ENCODE measurements around the gene CCDC178.

The CCDC178 gene

DNA sequence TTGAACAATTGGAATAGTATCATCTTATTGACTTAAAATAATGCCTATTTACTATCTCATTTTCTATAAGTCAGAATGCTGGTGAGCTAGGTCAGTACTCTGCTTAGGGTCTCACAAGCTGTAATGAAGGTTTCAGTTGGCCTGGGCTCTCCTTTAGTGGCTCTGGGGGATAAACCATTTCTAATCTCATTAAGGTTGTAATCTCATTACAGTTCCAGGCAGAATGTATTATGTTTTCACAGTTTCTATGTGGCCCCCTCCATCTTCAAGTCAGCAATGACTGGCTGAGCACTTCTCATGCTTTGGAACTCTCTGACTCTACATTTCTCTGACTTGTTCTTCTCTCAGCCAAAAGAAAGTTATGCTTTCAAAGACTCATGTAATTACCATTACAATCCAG is 163.1 kb downstream of the CCDC178 start:
- Histone ChIP-seq H3K36me3 (ENCODE audit: control insufficient read depth, insufficient read depth, low read length) (no peaks in the 10 kb centered on the region), H3K9me3 (ENCODE audit: control insufficient read depth, low read length) (no peaks in the 10 kb centered on the region), H3K4me1 (ENCODE audit: control insufficient read depth, insufficient read depth, low read length) (no peaks in the 10 kb centered on the region), H3K27me3 (ENCODE audit: control insufficient read depth, insufficient read depth, low read length) (no peaks in the 10 kb centered on the region), H3K9ac (ENCODE audit: low read length) (no peak overlapping the region), H3K4me3 (ENCODE audit: low read length) (no peak overlapping the region)

DNA sequence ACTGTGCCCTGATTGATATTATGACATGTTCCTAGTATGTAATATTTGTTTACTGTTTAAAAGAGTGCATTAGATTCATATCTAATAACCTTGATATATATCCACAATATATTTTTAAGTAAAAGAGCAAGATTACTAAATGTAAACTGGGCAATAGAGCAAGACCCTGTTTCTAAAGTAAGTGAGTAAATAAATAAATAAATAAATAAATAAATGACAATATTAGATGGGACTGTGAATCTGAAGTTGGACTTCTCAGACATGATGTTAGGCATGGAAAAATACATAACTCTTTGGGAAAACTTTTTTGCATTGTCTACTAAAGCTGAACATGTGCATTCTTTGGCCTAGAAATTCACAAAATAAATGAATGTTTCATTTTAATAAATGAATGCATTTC is 164.7 kb downstream of the CCDC178 start:
- no peak overlapping the region for H3K9ac ChIP-seq (ENCODE audit: low read length)
- no peaks in the 10 kb centered on the region for H3K27me3 ChIP-seq (ENCODE audit: control insufficient read depth, insufficient read depth, low read length)
- no peaks in the 10 kb centered on the region for H3K9me3 ChIP-seq (ENCODE audit: control insufficient read depth, low read length)
- H3K4me1 ChIP-seq (ENCODE audit: control insufficient read depth, insufficient read depth, low read length), result no peaks in the 10 kb centered on the region
- no peak overlapping the region for H3K4me3 ChIP-seq (ENCODE audit: low read length)
- no peaks in the 10 kb centered on the region for H3K36me3 ChIP-seq (ENCODE audit: control insufficient read depth, insufficient read depth, low read length)

DNA sequence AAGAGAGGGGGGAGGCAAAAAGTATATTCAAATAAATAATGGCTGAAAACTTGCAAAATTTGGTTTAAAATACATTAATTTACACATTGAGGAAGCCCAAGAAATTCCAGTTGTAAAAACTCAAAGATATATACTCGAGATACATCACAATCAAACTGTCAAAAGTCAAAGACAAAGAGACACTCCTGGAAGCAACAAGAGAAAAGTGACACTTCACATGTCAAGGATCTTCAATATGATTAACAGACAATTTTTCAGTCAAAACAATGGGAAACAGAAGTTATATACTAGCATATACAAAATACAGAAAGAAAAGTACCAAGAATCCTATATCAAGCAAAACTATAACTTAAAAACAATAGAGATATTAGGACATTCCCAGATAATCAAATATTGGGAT is 170.2 kb downstream of the CCDC178 start:
- Histone ChIP-seq H3K27me3 (ENCODE audit: control insufficient read depth, insufficient read depth, low read length) (no peaks in the 10 kb centered on the region), H3K4me1 (ENCODE audit: control insufficient read depth, insufficient read depth, low read length) (no peaks in the 10 kb centered on the region), H3K9me3 (ENCODE audit: control insufficient read depth, low read length) (no peaks in the 10 kb centered on the region), H3K4me3 (ENCODE audit: low read length) (no peak overlapping the region), H3K9ac (ENCODE audit: low read length) (no peak overlapping the region), H3K36me3 (ENCODE audit: control insufficient read depth, insufficient read depth, low read length) (no peaks in the 10 kb centered on the region)

DNA sequence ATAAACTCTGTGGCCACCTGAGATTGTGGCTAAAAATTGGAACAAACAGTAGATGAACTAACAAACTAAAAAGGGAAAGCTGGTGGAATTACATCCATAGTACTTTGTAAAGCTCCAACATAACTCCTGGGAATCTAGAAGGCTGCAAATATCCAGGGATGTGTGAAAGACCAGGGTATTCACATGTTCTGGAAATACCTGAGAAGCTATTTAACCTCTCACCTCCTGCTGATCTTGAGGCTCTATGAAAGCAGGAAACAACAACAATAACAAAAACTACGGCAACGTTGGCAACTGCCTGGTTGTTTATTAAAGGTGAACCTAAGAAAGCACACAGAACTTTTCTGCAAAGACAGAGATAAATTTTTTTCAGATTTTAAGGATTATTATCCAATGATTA is 171.3 kb downstream of the CCDC178 start:
- no peaks in the 10 kb centered on the region for H3K36me3 ChIP-seq (ENCODE audit: control insufficient read depth, insufficient read depth, low read length)
- H3K9ac ChIP-seq (ENCODE audit: low read length), result no peak overlapping the region
- no peaks in the 10 kb centered on the region for H3K9me3 ChIP-seq (ENCODE audit: control insufficient read depth, low read length)
- H3K27me3 ChIP-seq (ENCODE audit: control insufficient read depth, insufficient read depth, low read length), result no peaks in the 10 kb centered on the region
- H3K4me1 ChIP-seq (ENCODE audit: control insufficient read depth, insufficient read depth, low read length), result no peaks in the 10 kb centered on the region
- H3K4me3 ChIP-seq (ENCODE audit: low read length), result no peak overlapping the region

DNA sequence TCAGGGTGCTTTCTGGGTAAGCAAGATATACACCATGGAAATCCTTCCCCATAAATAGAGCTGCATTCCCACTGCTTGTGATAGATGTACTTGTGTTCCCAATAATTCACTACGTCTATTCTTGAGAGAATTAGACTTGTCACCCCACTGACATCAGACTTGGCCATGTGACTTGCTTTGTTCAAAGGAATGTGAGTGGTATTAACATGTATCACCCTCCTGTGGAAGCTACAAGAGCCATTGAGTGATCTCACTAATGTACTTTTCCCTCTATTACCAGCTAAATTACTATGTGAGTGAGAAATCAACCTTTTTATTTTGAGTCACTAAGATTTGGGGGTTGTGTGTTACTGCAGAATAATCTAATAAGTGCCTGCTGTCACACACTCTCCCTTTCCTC is 176.0 kb downstream of the CCDC178 start:
- H3K4me3 ChIP-seq (ENCODE audit: low read length), result no peak overlapping the region
- no peak overlapping the region for H3K9ac ChIP-seq (ENCODE audit: low read length)
- H3K9me3 ChIP-seq (ENCODE audit: control insufficient read depth, low read length), result no peaks in the 10 kb centered on the region
- no peaks in the 10 kb centered on the region for H3K4me1 ChIP-seq (ENCODE audit: control insufficient read depth, insufficient read depth, low read length)
- no peaks in the 10 kb centered on the region for H3K27me3 ChIP-seq (ENCODE audit: control insufficient read depth, insufficient read depth, low read length)
- no peaks in the 10 kb centered on the region for H3K36me3 ChIP-seq (ENCODE audit: control insufficient read depth, insufficient read depth, low read length)

DNA sequence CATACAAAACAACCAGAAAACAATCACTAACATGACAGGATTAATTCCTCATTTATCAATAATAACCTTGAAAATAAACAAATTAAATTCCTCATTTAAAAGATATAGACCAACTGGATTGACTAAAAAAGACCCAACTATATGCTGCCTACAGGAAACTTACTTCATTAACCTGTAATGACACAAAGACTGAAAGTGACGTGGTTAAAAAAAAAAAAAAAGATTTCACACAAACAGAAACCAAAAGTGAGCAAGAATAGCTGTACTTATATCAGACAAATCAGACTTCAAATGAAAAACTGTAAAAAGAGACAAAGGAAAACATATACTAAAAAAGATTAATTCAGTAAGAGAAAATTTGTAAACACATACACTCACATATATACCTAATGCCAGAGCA is 201.2 kb downstream of the CCDC178 start:
- H3K9ac ChIP-seq (ENCODE audit: low read length), result no peak overlapping the region
- no peak overlapping the region for H3K4me3 ChIP-seq (ENCODE audit: low read length)
- no peaks in the 10 kb centered on the region for H3K27me3 ChIP-seq (ENCODE audit: control insufficient read depth, insufficient read depth, low read length)
- H3K9me3 ChIP-seq (ENCODE audit: control insufficient read depth, low read length), result no peaks in the 10 kb centered on the region
- no peaks in the 10 kb centered on the region for H3K4me1 ChIP-seq (ENCODE audit: control insufficient read depth, insufficient read depth, low read length)
- H3K36me3 ChIP-seq (ENCODE audit: control insufficient read depth, insufficient read depth, low read length), result no peaks in the 10 kb centered on the region

DNA sequence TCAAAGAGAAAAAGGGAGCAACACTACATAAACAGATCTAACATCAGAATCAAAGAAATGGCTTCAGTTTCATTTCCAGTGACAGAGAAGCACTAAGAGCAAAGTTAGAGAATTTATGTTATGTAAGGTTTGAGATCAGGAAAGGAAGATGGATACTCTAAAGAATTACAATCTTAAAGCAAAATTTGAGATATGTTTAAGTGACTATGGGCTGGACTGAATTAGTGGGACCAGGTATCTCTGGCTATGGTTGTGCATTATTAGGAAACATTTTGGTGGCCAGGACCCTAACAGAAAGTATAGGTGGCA is 208.2 kb downstream of the CCDC178 start:
- Histone ChIP-seq H3K9me3 (ENCODE audit: control insufficient read depth, low read length) (no peaks in the 10 kb centered on the region), H3K4me3 (ENCODE audit: low read length) (no peak overlapping the region), H3K9ac (ENCODE audit: low read length) (no peak overlapping the region), H3K4me1 (ENCODE audit: control insufficient read depth, insufficient read depth, low read length) (no peaks in the 10 kb centered on the region), H3K27me3 (ENCODE audit: control insufficient read depth, insufficient read depth, low read length) (no peaks in the 10 kb centered on the region), H3K36me3 (ENCODE audit: control insufficient read depth, insufficient read depth, low read length) (no peaks in the 10 kb centered on the region)

DNA sequence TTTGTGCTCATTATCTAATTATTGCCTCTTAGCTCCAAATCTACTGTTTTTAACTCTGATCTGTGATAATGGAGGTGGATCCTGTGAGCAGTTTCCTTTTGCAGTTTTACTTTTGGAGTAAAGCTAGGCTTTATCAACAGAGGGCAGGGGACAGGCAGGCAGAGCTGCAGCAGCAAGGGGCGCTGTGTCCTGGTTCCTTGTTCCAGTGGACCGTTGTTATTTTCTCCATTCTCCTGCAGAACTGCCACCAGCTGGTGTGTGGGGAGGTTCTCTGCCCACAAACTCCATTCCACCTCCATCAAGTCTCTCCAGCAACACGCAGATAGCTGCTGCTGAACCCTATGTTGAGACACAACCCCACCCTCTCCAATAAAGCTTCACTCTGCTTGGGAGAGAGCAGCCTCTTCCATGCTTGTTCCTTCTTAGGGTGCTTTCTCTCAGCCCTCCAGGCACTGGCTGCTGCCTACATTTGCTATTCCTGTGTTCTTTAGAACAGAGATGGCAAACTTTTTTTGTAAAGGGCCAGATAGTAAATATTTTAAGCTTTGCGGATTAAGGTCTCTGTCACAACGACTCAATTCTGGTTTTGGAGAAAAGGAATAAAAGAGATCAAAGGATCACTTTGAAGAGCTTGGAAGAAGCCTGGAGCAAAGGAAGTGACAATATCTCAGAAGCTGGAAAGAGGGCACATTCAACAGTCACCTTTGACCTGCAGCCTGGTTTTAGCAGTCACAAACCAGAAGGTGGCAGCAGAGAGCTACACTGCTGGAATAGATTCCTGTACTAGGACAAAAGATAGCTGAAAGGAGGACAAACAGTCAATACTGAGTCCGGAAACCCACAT is 208.8 kb downstream of the CCDC178 start:
- Histone ChIP-seq H3K4me1 (ENCODE audit: control insufficient read depth, insufficient read depth, low read length) (no peaks in the 10 kb centered on the region), H3K4me3 (ENCODE audit: low read length) (no peak overlapping the region), H3K27me3 (ENCODE audit: control insufficient read depth, insufficient read depth, low read length) (no peaks in the 10 kb centered on the region), H3K9me3 (ENCODE audit: control insufficient read depth, low read length) (no peaks in the 10 kb centered on the region), H3K36me3 (ENCODE audit: control insufficient read depth, insufficient read depth, low read length) (no peaks in the 10 kb centered on the region), H3K9ac (ENCODE audit: low read length) (no peak overlapping the region)

DNA sequence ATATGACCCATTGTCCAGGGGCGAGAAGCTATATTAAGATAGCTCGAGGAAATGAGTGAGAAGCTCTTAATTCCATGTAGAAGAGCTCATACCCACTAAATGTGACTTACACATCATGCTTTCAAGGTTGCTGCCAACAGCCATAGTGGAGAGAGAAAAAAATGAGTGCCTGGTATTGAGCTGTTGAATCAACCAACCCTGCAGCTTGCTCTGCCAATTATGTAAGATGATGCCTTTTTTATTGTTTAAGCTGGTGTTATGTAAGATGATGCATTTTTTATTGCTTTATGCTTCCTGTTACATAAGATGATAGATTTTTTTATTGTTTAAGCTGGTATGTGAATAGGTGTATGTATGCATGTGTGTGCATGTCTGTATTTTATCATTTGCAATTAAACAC is 228.2 kb downstream of the CCDC178 start:
- no peak overlapping the region for H3K4me3 ChIP-seq (ENCODE audit: low read length)
- H3K27me3 ChIP-seq (ENCODE audit: control insufficient read depth, insufficient read depth, low read length), result no peaks in the 10 kb centered on the region
- H3K36me3 ChIP-seq (ENCODE audit: control insufficient read depth, insufficient read depth, low read length), result no peaks in the 10 kb centered on the region
- no peaks in the 10 kb centered on the region for H3K9me3 ChIP-seq (ENCODE audit: control insufficient read depth, low read length)
- no peak overlapping the region for H3K9ac ChIP-seq (ENCODE audit: low read length)
- no peaks in the 10 kb centered on the region for H3K4me1 ChIP-seq (ENCODE audit: control insufficient read depth, insufficient read depth, low read length)

DNA sequence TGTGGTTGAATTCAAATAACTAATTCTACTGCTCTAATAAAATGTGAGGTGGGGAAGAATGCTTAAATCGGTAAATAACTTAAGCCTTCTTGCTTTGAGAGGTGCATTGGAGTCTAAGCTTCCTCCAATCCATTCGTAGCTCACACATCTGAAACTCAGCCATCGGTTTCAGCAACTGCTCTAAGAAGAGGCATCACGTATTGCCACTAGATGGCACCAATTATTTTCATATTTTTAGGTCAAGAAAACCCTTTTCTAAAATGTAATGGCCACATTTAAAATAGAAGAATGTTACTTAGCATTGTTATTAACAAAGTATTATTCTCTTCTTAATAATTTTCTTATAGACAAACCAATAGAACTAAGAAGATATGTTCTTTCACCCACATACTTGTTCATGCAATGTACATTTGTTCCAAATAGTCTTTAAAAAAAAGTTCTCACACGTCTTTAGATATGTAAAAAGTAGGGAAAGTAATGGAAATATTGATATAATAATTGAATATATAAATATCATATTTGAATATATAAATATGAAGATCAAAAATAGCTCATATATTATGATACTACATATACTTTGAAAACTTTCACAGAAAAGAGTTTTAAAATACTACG is 229.8 kb downstream of the CCDC178 start:
- Histone ChIP-seq H3K9me3 (ENCODE audit: control insufficient read depth, low read length) (no peaks in the 10 kb centered on the region), H3K4me1 (ENCODE audit: control insufficient read depth, insufficient read depth, low read length) (no peaks in the 10 kb centered on the region), H3K27me3 (ENCODE audit: control insufficient read depth, insufficient read depth, low read length) (no peaks in the 10 kb centered on the region), H3K9ac (ENCODE audit: low read length) (no peak overlapping the region), H3K36me3 (ENCODE audit: control insufficient read depth, insufficient read depth, low read length) (no peaks in the 10 kb centered on the region), H3K4me3 (ENCODE audit: low read length) (no peak overlapping the region)

DNA sequence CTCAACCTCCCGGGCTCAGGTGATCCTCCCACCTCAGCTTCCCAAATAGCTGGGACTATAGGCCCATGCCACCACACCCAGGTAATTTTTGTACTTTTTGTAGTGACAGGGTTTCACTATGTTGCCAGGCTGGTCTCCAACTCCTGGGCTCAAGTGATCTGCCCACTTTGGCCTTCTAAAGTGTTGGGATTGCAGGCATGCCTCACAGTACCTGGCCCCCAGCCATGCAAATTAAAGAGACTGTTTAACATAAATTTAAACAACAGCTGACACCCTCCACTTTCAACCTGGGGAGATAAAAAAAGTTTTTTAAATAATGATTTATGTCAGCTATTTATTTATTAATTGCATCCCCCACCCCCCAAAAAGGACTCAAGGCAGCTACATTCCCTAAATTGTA is 234.7 kb downstream of the CCDC178 start:
- Histone ChIP-seq H3K9ac (ENCODE audit: low read length) (no peak overlapping the region), H3K27me3 (ENCODE audit: control insufficient read depth, insufficient read depth, low read length) (no peaks in the 10 kb centered on the region), H3K9me3 (ENCODE audit: control insufficient read depth, low read length) (no peaks in the 10 kb centered on the region), H3K4me3 (ENCODE audit: low read length) (no peak overlapping the region), H3K4me1 (ENCODE audit: control insufficient read depth, insufficient read depth, low read length) (no peaks in the 10 kb centered on the region), H3K36me3 (ENCODE audit: control insufficient read depth, insufficient read depth, low read length) (no peaks in the 10 kb centered on the region)

DNA sequence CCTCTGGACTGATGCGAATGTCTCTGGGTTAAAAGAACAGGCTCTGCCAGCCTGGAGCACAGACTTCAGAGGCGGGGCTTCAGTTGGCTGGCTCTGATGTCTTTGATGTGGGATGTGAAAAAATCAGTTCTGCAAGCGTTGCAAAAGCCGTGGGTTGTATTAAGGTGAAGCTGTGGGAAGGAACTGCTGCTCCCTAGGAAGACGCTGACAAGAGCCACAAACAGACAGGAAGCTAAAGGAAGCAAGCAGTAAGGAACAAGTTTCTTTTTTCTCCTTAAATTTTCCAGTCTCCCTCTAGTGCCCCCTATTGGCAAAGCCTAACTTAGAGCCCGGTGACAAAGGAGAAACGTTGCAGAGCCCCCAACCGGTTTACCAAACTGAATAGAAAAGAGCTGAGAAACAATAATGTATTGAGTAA is 239.0 kb downstream of the CCDC178 start:
- Histone ChIP-seq H3K4me3 (ENCODE audit: low read length) (no peak overlapping the region), H3K9me3 (ENCODE audit: control insufficient read depth, low read length) (no peaks in the 10 kb centered on the region), H3K9ac (ENCODE audit: low read length) (no peak overlapping the region), H3K27me3 (ENCODE audit: control insufficient read depth, insufficient read depth, low read length) (no peaks in the 10 kb centered on the region), H3K36me3 (ENCODE audit: control insufficient read depth, insufficient read depth, low read length) (no peaks in the 10 kb centered on the region), H3K4me1 (ENCODE audit: control insufficient read depth, insufficient read depth, low read length) (no peaks in the 10 kb centered on the region)
